Stimulated activated CD4-positive, alpha-beta T cell treated with anti-CD3 and anti-CD28 coated beads, Interleukin-2, amount 100 ng/mL, for 48 hours (primary cell): ENCODE results near the gene ADAM30.

Experiments used
- DNase-seq, 2 donors: peaks; one replicate each; pipeline ENCODE4 v3.0.0-alpha.2; 2020

Gene ADAM30

GRCh38 chr1:119896303-119896702 is at the start of gene ADAM30:
Gene ADAM30, minus strand, starts transcription at chr1:119896515. Its CDS starts 179 bp downstream, at chr1:119896336.
- no peak for DNase-seq

DNA sequence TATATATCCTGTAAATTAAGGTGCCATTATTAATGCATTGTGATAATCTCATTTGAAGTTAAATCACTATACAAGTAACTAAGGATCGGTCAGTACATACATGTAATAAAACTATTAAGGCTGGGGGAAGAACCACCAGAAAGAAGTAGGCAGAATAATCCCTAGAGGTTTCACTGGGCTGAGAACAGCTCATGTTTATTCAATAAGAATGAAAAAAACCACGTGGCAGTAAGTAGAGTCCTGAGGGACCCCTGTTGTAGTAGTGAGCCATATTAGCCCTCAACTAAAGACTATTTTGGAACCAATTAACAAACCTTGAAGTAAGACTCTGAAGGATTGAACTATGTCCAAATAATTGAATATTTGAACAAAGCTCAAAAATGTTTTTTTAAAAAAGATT is 46.9 kb upstream of the ADAM30 start:
- DNase-seq: no peak

GRCh38 chr1:119941392-119941791 is 45.1 kb upstream of the ADAM30 start:
- DNase-seq: no peak

DNA sequence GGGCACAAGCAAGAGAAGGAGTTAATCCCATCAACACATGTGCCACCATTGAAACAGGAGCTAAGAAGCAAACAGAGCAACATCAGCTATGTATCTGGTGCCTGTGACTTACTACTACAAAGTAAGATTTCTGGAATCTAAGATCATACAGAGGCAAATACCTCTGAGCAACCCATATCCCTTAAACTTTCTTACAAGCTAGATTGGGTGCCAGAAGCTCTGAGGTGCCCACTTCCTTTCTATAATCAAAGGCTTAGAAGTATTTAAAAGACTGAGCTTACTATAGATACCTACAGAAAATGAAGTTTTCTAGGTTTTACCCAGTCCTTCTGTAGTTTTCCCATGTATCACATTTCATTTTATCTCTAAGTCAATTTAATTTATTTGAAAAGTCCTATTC is 44.4 kb upstream of the ADAM30 start:
- DNase-seq: no peak

- DNase-seq: no peak
Observed at GRCh38 chr1:119937198-119937597, 40.9 kb upstream of the ADAM30 start.

DNA sequence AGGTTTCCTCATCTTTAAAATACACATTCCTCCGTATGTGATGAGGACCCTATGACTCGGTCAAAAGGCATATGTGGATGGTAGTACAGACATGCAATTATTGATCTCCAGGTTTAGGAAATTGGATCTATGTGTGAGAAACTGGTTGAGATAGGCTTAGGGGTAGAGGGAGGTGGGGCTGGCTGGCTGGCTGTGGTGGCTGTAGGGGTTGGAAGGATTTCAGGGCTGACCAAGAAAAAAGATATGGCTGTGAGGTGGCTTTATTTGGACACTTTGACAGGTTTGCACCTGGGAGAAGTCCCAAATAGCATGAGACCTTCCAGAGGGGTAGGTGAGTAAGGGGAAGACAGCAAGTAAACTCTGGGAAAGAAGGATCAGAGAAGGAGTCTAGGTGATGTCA is 39.6 kb upstream of the ADAM30 start:
- no peak for DNase-seq

- DNase-seq: no peak
Observed at GRCh38 chr1:119935373-119935772, 39.1 kb upstream of the ADAM30 start.

DNA sequence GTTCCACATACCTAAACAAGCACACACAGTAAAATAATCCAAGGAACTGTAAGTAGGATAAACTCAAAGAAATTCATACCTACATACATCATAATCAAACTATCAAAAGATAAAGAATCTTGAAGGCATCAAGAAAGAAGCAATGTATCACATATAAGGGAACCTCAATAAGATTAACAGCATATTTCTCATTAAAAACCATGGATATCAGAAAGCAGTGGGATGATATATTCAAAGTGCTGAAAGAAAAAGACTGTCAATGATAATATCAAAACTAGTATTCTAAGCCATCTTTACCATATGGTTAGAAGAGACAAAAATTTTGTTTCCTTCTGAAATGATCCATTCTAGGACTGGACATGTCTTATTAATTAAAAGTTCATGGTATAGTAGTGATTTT is 37.1 kb upstream of the ADAM30 start:
- no peak for DNase-seq

GRCh38 chr1:119929643-119930315 is 33.5 kb upstream of the ADAM30 start:
- DNase-seq: no peak

DNA sequence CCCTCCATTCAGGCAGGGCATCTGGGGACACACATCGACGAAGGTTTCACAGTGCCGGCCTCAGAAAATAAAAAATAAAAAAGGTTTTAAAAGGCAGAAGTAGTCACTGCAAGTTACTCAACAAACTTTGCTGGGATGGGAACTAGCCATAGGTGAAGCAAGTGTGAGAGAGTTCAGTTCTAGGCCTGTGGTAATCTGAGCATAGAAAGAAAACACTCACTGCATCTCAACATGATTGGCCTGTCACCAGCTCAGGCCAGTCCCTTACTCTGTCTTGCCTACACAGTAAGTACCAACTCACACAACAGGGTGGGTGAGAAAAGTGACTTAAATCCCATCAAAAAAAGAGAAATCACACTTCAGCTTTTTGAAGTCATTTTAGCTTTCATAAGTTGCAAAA is 30.2 kb upstream of the ADAM30 start:
- no peak for DNase-seq

DNA sequence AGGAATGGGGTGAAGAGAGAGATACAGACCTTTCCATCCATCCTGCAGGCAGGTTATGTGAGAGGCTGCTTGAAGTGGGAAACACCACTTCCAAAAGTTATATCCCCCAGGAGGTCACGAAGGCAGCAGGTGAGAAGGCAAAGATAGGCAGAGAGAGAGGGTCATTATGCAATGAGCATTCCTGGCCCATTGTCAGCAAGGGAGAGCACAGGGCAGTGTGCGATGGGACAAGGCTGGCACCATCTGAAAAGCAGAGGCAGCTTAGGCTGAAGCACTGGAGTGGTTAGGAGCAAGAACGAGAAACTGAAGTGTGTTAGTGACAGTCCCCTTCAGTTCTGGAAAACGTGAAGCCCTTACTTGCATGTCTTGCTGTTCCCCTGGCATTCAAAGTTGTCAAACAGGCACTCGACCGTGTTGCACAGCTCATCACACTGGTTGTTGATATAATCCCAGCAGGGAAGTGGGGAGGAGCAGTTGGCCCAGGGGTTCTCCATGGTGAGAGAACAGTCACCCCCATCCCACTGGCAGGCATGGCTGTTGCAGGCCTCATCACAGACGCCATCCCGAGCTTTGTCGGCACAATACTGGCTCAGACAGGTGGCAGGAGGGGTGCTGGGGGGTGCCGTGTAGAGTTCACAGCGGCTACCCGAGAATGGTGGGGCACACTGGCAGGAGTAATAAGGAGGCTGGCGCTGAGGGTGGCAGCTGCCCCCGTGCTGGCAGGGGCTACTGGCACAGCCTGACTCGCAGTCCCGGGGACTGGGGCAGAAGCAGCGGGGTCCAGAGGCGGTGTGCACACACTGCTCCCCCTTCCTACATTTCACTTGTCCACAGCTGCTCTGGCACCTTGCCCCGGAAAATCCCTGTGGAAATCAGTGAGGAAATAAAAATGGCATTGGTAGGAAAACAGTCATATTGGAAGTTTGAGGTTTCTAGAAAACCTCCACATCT is 28.9 kb upstream of the ADAM30 start:
- DNase-seq: no peak

GRCh38 chr1:119920104-119920968 is 24.0 kb upstream of the ADAM30 start:
- DNase-seq: no peak

DNA sequence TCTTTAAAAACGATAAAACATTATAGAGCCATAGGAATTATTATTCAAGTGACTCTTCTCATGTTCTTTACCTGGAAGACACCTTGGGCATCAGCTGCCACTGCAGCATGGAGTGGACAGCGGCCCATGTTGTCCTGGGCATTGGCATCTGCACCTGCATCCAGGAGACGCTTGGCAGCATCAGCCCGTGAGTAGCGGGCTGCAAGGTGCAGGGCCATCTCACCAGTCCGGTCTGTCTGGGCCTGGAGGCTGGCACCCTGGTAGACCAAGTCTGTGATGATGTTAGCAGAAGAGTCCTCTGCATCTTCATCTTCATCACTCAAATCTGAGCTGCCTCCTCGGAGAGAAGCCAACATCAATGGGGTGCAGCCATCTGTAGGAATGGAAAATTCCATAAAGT is 22.9 kb upstream of the ADAM30 start:
- DNase-seq: no peak

- no peak for DNase-seq
Observed at GRCh38 chr1:119918301-119918700, 22.0 kb upstream of the ADAM30 start.

DNA sequence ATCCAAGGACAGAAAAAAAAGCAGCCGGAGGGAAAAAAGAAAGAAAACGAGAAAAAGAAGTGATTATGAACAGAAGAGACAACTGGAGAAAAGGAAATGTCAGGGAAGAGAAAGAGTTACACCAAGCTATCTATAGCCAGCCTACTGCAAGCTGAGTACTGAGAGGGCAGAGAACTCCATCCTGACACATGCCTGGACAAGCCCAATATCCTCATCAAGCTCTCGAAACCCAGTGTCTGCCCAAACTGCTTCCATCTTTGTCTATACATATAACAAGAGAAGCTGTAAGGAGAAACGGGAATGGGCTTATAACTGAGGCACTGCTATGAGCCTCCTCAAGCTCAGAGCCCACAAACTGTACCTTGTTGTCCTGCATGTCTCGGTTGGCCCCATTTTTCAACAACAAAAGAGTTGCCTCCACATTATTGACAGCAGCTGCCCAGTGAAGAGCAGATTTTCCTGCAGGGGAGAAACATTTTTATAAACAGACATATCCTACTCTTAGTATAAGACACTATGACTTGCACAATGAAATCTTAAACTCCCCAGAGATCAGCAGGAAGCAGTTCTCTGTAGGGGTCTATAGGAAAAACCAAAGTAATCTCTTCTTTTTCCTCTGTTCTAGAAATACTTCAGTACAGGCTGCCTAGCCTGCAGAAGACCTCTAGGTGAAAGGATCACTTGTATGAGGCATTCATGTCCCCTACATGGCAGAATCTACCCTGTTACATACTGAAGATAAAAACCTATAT is 21.2 kb upstream of the ADAM30 start:
- DNase-seq: no peak

DNA sequence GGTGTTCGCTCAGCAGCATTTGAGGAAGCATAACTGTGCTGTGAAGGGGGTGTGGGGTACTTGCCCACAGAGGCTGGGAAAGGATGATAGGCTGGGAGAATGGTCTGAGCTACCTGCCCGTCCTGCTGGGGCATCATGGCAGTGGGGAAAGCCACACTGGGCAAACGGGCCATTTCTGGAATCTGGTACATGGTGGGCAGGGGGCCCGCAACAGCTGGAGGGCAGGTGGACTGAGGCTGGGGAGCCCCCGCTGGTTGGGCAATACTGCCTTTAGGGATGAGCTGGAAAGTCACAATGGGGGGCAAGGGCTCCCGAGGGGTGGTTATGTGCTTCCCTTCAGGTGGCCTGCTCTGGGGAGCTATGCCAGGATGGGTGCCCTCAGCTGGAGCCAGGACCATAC is 19.2 kb upstream of the ADAM30 start:
- DNase-seq: no peak

GRCh38 chr1:119914071-119914470 is 17.8 kb upstream of the ADAM30 start:
- DNase-seq: no peak

DNA sequence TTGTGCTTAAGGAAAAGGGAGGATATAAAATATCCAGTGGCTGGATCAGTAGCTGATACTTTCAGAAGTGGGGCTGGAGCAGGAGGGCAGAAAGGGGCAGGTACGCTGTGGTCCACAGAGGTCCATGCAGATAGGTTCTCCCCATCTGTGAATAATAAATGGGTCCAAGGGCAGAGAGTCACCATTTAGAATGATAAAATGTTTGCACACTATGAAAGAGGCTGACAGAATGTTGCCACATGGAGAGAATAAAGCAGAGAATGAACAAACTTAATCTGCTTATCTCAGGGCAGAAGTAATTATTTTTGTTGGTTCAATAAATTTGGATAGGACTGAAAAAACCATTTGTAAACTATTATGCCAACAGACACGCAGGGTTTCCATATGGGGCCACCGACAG is 16.6 kb upstream of the ADAM30 start:
- no peak for DNase-seq

- no peak for DNase-seq
Observed at GRCh38 chr1:119911775-119912174, 15.5 kb upstream of the ADAM30 start.

DNA sequence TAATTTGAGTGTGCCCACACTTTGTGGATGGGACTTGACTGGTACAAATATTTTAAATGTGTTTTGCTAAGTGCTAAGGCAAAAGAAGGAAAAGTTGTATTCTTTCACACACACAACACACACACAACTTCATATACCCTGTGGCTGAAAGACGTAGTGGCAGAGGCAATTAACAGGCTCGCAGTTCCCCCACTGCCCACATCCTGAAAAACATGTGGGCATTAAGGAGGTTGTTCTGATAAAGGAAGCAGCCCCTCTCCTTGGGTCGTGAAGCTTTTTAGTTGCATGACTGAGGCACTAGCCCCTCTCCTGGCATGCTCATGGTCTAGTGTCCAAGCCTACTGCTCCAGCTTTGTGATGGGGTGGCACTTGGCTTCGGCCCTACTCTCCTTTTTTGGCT is 14.3 kb upstream of the ADAM30 start:
- no peak for DNase-seq

DNA sequence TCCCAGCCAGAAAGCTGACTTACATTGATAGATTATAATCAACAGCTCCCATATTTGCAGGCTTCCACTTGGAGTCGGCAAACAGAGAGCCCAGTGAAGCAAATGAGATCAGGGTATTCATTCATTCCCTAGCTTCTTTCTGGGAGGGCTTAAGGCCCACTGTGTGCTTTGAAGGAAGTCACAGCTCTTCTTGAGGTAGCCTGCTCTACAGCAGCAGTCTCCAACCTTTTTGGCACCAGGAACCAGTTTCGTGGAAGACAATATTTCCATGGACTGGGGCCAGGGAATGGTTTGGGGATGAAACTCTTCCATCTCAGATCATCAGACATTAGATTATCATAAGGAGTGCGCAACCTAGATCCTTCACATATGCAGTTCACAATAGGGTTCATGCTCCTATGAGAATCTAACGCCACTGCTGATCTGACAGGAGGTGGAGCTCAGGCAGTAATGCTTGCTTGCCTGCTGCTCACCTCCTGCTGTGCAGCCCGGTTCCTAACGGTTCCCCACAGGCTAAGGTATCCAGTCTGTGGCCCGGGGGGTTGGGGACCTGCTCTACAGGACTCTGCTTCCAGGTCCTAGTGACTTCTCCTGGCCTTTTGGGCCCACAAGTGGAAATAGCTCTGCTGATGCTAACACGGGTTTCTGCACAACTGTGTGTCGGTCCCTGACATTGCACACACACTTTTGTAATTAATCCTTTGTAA is 13.7 kb upstream of the ADAM30 start:
- DNase-seq: no peak

GRCh38 chr1:119908661-119909060 is 12.3 kb upstream of the ADAM30 start:
- DNase-seq: no peak
